ENCODE results near the gene PTPN13. TPM values are rescaled to one million over a fixed set of nuclear protein-coding genes. Genes with fewer than 3 reads are reported as not detected.
A peak's percentile ranks its signal among the peaks of the same experiment; 100 is the strongest.

Gene PTPN13
- total RNA-seq, 2 donors from 2014 or later, result 0.36 to 0.39 TPM

DNA sequence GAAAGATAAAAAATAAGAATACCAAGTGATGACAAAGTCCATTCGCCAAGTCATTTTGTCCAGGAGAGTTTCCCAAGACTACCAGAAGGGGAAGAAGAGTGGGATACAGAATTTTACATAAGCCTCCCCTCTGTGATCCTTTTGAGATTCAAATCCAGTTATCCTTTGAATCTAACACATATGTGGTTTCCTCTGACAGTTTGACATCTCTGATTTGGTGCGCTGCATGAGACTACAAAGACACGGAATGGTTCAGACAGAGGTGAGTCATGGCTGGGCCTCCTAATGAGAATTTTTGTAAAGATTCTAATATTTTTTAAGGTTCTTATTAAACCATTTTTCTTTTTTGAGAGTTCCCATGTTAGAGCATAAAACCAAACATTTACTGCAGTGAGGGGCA, 216.7 kb downstream of the PTPN13 start:
- DNase-seq (ENCODE audit: low spot score in 2 of 2), result no peak
- peaks cover 0 to 5% of the 10 kb centered on the region in 2 donors for H3K36me3 Mint-ChIP-seq
- H3K9me3 Mint-ChIP-seq, result no peaks in the 10 kb centered on the region
- no peak overlapping the region for H3K27ac Mint-ChIP-seq
- no peak for ATAC-seq

DNA sequence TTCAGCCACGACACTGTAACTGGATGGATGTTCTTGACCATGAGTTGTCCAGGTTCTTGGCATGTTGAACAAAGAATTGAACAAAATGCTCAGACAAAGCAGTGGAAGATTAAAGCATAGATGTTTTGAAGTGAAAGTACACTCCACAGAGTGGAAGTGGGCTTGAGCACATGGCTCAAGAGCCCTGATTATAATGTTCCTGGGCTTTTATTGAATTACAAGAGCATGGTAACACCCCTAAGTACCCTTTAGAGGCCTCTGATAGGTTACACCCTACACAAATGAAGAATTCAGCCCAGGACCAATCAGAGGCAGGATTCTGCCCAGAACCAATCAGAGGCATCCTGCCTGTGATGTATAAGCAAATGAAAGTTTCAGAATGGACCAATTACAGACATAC, 221.5 kb downstream of the PTPN13 start:
- no peak for DNase-seq (ENCODE audit: low spot score in 2 of 2)
- no peak for ATAC-seq
- H3K36me3 Mint-ChIP-seq, result peaks cover 0 to 10% of the 10 kb centered on the region in 2 donors
- H3K9me3 Mint-ChIP-seq, result no peaks in the 10 kb centered on the region
- H3K27ac Mint-ChIP-seq, result no peak overlapping the region

DNA sequence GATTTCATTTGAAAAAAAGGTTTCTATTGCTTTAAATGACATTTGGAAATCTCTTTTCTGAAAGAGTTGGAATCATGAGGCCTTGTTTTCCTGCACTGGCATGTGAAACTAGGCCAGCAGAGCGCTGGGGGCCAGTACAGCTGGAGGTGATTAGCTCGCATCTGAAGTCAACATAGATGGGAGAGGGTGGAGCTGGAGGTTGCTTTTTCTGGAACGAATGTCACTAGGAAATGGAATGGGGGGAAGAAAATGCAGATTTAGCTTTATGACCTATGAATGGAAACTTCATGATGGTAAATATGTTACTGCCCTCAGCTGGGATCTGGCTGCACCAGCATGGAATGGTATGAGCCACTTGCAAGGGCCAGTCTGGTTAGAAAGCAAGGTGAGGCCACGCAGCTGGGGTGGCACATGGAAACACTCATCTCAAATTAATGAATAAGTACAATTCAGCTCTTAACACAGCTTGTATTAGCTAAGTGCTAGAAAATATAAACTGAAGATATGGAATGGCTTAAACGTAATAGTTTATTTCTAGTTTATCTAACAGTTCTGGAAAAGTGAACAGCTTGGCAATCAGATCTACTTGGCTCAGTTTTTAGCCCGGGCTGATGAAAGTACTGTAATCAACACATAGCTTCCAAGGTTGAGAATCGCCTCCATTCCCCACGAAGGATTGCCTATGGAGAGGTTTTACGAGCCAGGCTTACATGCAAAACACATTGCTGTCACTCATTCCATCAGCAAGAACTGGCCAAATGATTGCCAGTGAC, 222.6 kb downstream of the PTPN13 start:
- Mint-ChIP-seq H3K27ac (no peak overlapping the region), H3K9me3 (no peaks in the 10 kb centered on the region), H3K36me3 (peaks cover 0 to 10% of the 10 kb centered on the region in 2 donors)
- DNase-seq (ENCODE audit: low spot score in 2 of 2) (no peak), ATAC-seq (no peak)

DNA sequence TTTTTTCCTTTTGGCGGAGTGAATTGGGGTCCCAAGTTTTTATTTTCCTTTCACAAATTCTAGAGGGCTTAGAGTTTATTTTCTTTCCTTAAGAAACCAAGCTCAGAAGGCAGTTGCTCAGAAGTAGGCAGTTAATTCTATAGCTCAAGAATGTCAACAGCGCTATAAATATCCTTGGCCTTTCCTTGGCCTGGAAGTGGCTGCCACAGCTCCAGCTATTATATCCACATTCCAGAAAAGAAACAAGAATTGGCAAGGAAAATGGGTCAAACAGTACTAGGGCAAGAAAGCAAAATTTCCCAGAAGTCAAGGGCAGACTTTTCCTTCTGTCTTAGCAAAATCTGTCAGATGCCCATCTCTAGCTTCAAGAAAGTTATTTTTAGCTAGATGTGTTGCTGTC, 224.1 kb downstream of the PTPN13 start:
- H3K9me3 Mint-ChIP-seq, result no peaks in the 10 kb centered on the region

DNA sequence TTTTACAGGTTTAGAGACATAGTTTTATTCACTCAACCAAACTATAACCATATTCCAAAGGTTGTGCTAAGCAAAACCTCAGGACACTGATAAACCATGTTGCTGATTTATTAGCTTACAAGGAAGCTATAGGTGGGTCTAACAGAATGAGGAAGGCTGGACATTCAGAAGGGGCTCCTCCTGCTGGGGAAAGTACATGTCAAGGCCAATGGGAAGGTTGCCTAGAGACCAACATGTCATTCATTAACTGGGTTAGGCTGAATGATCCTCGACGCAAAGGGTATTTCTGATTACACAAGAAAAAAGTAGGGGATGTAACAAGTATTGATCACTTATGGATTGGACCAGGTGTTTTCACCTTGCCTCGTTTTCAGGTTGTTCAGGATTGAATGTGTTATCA, 224.7 kb downstream of the PTPN13 start:
- ATAC-seq (no peak), DNase-seq (ENCODE audit: low spot score in 2 of 2) (no peak)
- Mint-ChIP-seq H3K9me3 (no peaks in the 10 kb centered on the region), H3K27ac (no peak overlapping the region), H3K36me3 (peaks cover 0 to 10% of the 10 kb centered on the region in 2 donors)

More for the DNA sequence above, 224.1 kb downstream of the PTPN13 start:
- no peak for ATAC-seq
- no peak overlapping the region for H3K27ac Mint-ChIP-seq
- peaks cover 0 to 10% of the 10 kb centered on the region in 2 donors for H3K36me3 Mint-ChIP-seq
- DNase-seq (ENCODE audit: low spot score in 2 of 2), result no peak

DNA sequence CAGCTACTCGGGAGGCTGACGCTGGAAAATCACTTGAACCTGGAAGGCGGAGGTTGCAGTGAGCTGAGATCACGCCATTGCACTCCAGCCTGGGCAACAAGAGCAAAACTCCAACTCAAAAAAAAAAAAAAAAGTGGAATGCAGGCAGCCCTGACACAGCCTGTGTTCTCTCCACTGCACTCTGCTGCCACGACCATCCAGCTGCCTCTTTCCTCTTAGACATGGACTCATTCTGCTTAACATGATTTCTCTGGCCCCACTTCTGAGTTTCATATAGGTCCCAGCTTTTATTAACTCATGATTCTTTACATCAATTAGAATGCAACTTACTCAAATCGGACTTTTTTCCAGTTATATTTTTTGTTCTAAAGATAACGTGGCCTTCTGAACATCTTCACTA, 225.4 kb downstream of the PTPN13 start:
- DNase-seq (ENCODE audit: low spot score in 2 of 2), result no peak
- Mint-ChIP-seq H3K36me3 (peaks cover 0 to 10% of the 10 kb centered on the region in 2 donors), H3K9me3 (no peaks in the 10 kb centered on the region), H3K27ac (no peak overlapping the region)
- ATAC-seq, result no peak

DNA sequence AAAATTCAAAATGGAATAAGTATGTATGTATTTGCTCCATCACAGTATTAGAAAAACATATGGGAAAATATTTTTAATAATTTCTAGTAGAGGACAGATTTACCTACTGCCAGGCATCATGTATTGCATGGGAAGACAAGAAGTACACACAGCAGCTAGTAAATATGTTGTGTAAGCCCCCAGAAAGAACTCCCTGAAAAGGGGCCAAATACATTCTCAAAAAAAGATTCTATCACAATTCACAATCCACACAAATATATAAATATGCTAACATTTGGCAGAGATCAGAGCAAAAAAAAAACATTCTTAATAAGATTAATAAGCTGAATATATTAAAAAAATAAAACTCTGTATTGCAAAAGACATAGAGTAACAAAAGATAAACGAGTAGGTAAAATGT, 227.0 kb downstream of the PTPN13 start:
- DNase-seq (ENCODE audit: low spot score in 2 of 2), result no peak
- peaks cover 0 to 2% of the 10 kb centered on the region in 2 donors for H3K36me3 Mint-ChIP-seq
- ATAC-seq, result no peak
- H3K9me3 Mint-ChIP-seq, result no peaks in the 10 kb centered on the region
- no peak overlapping the region for H3K27ac Mint-ChIP-seq

DNA sequence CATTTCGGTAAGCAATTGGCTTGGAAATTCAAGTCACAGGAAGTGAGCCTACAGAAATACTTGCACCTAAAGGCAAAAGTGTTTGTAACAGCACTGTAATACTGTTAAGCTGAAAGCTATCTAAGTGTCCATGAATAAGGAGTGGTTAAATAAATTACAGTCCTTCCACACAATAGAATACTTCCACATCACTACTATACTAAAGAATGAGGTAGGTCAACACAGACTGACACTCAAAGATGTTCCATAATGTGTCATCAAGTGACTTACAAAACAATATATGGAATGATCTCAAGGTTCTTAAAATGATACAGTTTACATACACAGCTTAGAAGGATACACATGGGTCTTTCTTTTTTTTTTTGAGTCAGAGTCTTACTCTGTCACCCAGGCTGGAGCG, 228.0 kb downstream of the PTPN13 start:
- Mint-ChIP-seq H3K36me3 (no peaks in the 10 kb centered on the region), H3K27ac (no peak overlapping the region), H3K9me3 (no peaks in the 10 kb centered on the region)
- DNase-seq (ENCODE audit: low spot score in 2 of 2) (no peak), ATAC-seq (no peak)

DNA sequence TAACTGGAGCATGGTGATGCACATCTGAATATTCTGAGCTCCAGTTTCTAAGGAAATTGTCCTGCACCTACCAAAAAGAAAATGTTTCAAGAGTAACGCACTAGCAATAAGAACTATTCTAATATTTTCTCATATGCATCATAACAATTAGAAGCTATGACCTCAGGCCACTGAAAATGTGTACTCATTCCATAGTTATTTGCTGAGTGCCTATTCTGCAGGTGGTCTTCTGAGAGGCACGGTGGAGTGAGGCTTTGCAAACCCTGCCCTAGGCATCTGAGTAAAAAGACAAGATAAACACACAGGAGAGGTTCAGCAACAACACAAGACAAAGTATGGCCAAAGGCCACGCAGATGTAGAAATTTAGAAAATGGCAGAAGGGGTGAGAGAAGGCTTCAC, 231.4 kb downstream of the PTPN13 start:
- no peaks in the 10 kb centered on the region for H3K36me3 Mint-ChIP-seq
- ATAC-seq (no peak), DNase-seq (ENCODE audit: low spot score in 2 of 2) (no peak)
- H3K9me3 Mint-ChIP-seq, result no peaks in the 10 kb centered on the region
- no peak overlapping the region for H3K27ac Mint-ChIP-seq

DNA sequence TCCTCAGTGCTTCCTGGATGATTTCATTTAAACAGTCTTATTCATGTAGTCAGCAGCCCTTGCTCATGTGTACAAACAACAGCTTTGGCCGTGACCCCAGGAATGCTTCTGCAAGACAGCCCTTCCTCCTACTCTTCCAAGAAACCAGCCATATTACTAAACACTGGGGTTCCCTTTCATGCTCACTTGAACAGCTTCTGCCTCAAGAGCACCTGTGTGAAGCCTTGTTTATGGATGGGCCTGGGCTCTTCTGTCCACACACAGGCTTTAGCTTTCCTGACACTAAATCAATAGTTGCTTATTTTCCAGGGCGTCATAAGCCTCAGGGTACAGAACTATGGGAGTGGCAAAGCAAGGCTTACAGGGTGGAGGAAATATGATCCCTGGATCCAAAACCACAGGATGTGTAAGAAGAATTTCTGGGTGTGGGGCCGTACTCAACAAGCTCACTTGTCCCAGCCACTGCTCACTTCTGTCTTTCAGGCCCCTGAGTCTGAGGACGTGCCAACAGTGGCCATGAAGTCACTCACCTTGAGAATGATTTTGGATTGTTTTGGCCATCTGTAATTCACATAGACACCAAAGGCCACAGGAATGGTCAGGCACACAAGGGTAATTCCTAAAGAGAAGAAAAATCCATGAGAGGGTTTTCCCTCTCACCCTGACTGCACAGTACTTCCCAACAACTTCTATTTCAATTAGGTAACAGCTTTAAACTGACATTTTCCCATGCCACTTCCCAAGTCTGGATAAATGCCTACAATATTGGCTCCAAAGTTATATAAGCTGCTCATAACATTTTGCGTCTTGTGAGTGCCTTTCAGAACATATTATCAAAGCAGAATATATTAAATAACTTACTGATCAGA, 237.4 kb downstream of the PTPN13 start:
- ATAC-seq, result no peak
- no peak for DNase-seq (ENCODE audit: low spot score in 2 of 2)
- Mint-ChIP-seq H3K27ac (no peak overlapping the region), H3K36me3 (no peaks in the 10 kb centered on the region), H3K9me3 (no peaks in the 10 kb centered on the region)

DNA sequence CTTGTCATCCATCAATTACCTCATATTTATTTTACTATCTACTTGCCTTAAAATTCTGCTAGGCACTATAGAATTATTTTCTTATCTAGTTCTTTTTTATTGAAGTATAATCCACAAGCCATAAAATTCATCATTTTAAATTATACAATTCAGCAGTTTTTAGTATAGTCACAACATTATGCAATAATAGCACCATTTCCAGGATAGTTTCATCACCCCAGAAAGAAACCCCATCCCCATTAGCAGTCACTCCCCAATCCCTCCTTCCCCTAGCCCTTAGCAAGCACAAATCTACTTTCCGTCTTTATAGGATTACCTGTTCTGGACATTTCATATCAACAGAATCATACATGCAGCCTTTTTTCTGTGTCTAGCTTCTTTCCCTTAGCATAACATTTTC, 239.5 kb downstream of the PTPN13 start:
- no peaks in the 10 kb centered on the region for H3K9me3 Mint-ChIP-seq
- H3K36me3 Mint-ChIP-seq, result no peaks in the 10 kb centered on the region
- ATAC-seq (no peak), DNase-seq (ENCODE audit: low spot score in 2 of 2) (no peak)
- no peak overlapping the region for H3K27ac Mint-ChIP-seq

DNA sequence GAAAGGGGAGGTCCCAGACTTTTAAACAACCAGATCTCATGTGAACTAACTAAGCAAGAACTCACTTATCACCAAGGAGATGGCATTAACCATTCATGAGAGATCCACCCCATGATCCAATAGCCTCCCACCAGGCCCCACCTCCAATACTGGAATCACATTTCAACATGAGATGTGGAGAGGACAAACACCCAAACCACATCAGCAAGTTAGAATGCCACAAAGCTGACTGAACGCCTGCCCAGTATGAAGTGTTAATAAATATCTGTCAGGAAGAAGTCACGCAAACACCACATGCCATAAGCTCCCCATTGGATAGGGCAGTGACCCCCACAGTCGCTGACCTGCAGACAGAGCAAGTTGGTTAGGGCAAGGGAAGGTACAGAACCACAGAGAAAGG, 240.8 kb downstream of the PTPN13 start:
- DNase-seq (ENCODE audit: low spot score in 2 of 2), result no peak
- no peak overlapping the region for H3K27ac Mint-ChIP-seq

DNA sequence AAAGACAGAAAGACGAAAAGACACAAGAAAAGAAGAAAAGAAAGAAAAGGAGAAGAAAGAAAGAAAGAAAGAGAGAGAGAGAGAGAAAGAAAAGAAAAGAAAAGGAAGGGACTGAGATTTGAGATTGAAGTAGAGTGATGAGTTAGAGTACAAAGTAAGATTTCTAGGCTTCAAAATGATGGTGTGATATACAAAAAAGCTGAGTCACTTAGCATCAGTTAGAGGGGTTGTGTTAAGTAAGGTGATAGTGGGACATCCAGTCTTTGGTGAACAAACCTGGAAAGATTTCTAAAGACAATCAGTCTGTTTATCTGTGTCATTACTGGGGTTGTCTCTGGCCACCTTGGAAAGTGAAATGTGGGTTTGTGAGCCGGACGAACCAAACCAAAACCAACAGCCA, 241.6 kb downstream of the PTPN13 start:
- ATAC-seq (no peak), DNase-seq (ENCODE audit: low spot score in 2 of 2) (no peak)
- H3K27ac Mint-ChIP-seq, result peak overlapping the region in 1 of 2 donors; percentile 26

More for the DNA sequence above, 240.8 kb downstream of the PTPN13 start:
- ATAC-seq, result no peak
- Mint-ChIP-seq H3K9me3 (no peaks in the 10 kb centered on the region), H3K36me3 (no peaks in the 10 kb centered on the region)

DNA sequence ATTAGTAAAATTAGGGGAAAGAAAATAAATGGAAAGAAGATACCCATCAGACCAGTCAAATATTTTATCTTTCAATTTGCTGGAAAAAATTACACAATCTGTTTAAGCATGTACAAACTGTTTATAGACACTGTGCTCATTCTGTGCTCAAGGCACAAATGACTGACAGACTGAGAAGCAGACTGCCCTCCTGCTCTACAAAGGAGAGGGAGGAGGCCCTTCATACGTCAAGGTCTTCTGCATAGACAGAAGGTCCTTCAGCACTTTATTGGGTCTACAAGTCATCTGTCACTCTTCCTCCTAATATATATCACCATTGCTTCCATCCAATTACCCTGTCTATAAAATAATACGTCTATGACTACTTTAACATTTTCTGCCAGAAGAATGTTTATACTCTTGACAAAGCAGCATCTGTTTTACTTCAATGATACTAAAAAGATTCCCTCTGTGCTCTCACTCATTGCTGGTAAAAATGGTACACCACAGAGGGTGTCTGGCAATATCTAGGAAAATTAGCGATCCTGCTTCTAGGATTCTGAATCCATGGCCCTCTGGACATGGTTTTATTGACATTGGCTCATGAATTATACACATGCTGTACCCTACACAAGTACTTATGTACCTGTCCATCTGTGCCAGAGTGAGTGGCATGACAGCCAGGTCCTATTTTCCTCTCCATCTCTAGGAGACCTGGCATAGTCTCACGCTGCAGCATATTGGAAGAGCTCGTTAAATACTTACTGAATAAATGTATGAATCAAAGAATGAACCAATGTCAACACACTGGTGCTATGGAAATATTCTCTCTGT, 243.8 kb downstream of the PTPN13 start:
- ATAC-seq (no peak), DNase-seq (ENCODE audit: low spot score in 2 of 2) (no peak)
- H3K9me3 Mint-ChIP-seq, result no peaks in the 10 kb centered on the region
- H3K36me3 Mint-ChIP-seq, result no peaks in the 10 kb centered on the region
- no peak overlapping the region for H3K27ac Mint-ChIP-seq

More for the DNA sequence above, 241.6 kb downstream of the PTPN13 start:
- H3K36me3 Mint-ChIP-seq, result no peaks in the 10 kb centered on the region
- H3K9me3 Mint-ChIP-seq, result no peaks in the 10 kb centered on the region

DNA sequence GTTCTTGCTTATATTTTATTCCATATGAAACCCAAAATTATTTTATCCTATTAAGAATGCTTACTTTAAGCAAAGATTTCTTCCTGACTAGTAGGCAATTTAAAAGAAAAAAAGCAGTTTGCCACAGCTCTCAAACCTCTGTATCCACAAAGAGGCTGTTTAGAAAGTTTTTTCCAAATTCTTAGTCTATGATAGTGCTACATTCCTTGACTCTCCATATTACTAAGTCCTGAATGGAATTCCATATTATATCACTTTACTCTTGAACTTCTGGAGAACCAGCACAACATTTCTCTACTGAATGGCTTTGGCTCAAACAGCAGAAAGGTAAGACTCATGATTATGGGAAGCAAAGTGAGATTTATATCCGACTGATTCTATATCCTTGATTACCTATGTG, 246.7 kb downstream of the PTPN13 start:
- no peak for DNase-seq (ENCODE audit: low spot score in 2 of 2)
- Mint-ChIP-seq H3K9me3 (no peaks in the 10 kb centered on the region), H3K27ac (no peak overlapping the region), H3K36me3 (no peaks in the 10 kb centered on the region)
- ATAC-seq, result no peak

DNA sequence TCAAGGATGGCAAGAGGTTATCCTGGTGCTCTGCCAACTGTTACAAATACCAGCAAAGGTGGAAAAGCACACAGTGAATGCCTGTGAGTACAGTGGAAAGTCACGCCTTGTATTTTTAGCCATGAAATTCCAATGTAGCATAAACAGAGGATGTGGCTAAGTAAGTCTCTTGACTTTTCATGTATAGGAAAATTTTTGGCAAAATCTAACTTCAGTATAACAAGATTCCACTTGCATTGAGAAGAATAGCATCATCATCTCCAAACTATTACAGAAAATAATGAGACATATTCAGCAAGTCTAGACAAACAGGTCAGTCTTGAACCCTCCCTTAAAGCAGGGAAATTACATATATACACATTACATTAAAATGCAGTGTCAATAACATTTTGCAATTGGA, 247.2 kb downstream of the PTPN13 start:
- no peaks in the 10 kb centered on the region for H3K9me3 Mint-ChIP-seq
- no peak overlapping the region for H3K27ac Mint-ChIP-seq
- no peaks in the 10 kb centered on the region for H3K36me3 Mint-ChIP-seq
- ATAC-seq (no peak), DNase-seq (ENCODE audit: low spot score in 2 of 2) (no peak)

DNA sequence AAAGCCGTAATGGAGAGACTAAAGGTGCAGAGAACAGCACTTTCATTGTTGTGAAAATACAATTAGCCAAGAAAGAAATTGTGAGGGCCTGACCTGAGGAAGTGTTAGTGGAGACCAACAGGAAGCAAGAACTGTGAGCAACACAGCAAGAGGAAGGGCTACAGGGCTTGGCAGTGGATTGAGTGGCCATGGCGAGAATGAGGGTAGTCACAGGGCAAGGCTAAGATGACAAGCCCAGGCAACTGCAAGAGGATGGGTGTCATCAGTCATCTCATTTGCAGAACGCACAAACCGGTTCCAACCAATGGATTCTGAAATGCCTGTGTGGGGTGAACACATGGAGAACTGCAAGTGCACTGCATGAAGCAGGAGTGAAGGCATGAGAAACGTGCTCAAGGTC, 251.5 kb downstream of the PTPN13 start:
- Mint-ChIP-seq H3K36me3 (no peaks in the 10 kb centered on the region), H3K9me3 (no peaks in the 10 kb centered on the region), H3K27ac (no peak overlapping the region)
- ATAC-seq (no peak), DNase-seq (ENCODE audit: low spot score in 2 of 2) (no peak)

Data from activated naive CD4-positive, alpha-beta T cell treated with anti-CD3 and anti-CD28 coated beads, Interleukin-2, amount 50 U/mL, for 72 hours (primary cell).